ENCODE data around the gene MCHR2.

Gene MCHR2

GRCh38 chr6:99901596-99902384 is 92.2 kb downstream of the MCHR2 start:
- no peak for DNase-seq

GRCh38 chr6:99894815-99895214 is 99.2 kb downstream of the MCHR2 start:
- no peak for DNase-seq

GRCh38 chr6:99887066-99887465 is 107.0 kb downstream of the MCHR2 start:
- DNase-seq, result no peak

GRCh38 chr6:99885051-99885450 is 109.0 kb downstream of the MCHR2 start:
- no peak for DNase-seq

- DNase-seq, result no peak
Measured at GRCh38 chr6:99882128-99882702, 111.8 kb downstream of the MCHR2 start.

GRCh38 chr6:99879431-99879830 is 114.6 kb downstream of the MCHR2 start:
- DNase-seq, result no peak

GRCh38 chr6:99875068-99875467 is 119.0 kb downstream of the MCHR2 start:
- DNase-seq, result no peak

GRCh38 chr6:99873084-99873483 is 120.9 kb downstream of the MCHR2 start:
- no peak for DNase-seq

GRCh38 chr6:99871641-99872040 is 122.4 kb downstream of the MCHR2 start:
- DNase-seq, result no peak

Measured in CD4-positive, alpha-beta T cell treated with Interferon gamma for 1 hour (primary cell).